CD4-positive, alpha-beta T cell treated with Interleukin-1 beta for 1 hour (primary cell): ENCODE results near the gene R3HCC1L.

Source experiments
- DNase-seq, 2 donors: peaks; one replicate each; pipeline ENCODE4 v3.0.0-alpha.2; 2020 to 2022

Gene R3HCC1L

GRCh38 chr10:98292971-98293370 lies 158.5 kb downstream of the R3HCC1L start:
- DNase-seq = no peak

- no peak for DNase-seq
These were observed 159.3 kb downstream of the R3HCC1L start for GRCh38 chr10:98293550-98294269.

GRCh38 chr10:98294270-98294627 lies 159.8 kb downstream of the R3HCC1L start:
- DNase-seq = no peak
